ENCODE measurements around the gene BCAS3.
"Not testable (repeated sequence)": the region's sequence is repeated elsewhere in the genome, so short reads cannot be mapped to it uniquely, and the experiment has no call there.

Gene BCAS3

DNA sequence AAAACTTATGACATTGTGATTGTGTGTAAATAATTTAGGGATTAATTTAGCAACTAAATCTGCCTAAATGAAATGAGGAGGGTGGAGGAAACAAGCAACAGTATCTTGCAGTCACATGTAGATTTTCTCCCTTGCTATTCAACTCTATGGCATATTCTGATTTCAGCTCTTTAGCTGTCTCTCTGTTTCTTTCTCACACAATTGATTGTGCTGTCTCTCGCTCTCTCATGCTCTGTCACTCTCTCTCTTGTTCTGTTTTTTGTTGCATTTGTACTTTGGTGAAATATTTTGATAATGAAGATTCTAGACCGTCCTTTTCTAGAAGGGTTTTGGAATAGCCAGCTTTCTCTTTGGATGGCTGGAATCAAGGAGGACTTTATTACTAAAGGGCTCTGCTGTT, 70.6 kb downstream of the BCAS3 start:
- DNase-seq = no peak

GRCh38 chr17:60749050-60749449, 71.4 kb downstream of the BCAS3 start:
- DNase-seq = no peak

DNA sequence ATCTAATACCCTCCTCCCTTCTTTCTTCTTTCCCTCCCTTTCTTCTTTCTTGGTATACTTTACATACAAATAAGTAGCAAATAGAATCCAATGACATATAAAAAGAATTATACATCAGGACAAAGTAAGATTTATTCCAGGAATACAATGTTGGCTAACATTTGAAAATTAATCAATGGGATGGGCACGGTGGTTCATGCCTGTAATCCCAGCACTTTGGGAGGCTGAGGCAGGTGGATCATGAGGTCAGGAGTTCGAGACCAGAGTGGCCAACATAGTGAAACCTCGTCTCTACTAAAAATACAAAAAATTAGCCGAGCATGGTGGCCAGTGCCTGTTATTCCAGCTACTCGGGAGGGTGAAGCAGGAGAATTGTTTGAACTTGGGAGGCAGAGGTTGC, 72.1 kb downstream of the BCAS3 start:
- no peak for DNase-seq

- DNase-seq = no peak
Observed at GRCh38 chr17:60750640-60751039, 73.0 kb downstream of the BCAS3 start.

DNA sequence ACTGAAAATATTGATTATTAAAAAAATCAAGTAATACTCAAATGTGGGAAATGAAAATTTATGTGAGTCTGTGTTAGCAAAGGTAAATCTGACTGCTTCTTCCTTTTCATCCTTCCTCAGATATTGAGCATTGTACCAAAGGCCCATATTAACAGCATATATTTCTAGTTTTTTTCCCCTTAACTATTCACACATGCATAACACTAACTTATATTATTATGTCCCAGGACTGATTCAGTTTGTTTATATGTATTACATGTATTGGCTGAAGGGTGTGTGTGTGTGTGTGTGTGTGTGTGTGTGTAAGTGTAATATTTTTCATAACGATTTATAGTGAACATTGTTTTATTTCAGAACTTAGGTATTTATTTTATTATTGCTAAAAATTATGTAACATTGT, 74.2 kb downstream of the BCAS3 start:
- DNase-seq = no peak

DNA sequence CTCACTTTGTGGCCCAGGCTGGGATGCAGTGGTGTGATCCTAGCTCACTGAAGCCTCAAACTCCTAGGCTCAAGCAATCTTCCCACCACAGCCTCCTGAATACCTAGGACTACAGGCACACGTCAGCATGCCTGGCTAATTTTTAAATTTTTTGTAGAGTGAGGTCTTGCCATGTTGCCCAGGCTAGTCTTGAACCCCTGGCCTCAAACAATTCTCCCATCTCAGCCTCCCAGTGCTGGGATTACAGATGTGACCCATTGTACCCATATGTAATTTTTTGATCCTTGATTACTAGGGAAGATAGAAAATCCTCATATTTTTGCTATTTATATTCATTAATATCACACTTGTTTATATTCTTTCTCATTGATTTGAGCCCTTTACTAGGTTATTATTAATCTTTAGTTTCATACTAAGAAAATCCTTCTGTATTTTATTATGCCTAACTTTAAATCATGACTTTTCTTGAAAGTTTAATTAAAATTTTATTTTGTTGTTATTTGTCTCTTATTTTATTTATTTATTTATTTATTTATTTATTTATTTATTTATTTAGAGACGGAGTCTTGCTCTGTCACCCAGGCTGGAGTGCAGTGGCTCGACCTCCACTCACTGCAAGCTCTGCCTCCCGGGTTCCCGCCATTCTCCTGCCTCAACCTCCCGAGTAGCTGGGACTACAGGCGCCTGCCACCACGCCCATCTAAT, 75.4 kb downstream of the BCAS3 start:
- no peak for DNase-seq

DNA sequence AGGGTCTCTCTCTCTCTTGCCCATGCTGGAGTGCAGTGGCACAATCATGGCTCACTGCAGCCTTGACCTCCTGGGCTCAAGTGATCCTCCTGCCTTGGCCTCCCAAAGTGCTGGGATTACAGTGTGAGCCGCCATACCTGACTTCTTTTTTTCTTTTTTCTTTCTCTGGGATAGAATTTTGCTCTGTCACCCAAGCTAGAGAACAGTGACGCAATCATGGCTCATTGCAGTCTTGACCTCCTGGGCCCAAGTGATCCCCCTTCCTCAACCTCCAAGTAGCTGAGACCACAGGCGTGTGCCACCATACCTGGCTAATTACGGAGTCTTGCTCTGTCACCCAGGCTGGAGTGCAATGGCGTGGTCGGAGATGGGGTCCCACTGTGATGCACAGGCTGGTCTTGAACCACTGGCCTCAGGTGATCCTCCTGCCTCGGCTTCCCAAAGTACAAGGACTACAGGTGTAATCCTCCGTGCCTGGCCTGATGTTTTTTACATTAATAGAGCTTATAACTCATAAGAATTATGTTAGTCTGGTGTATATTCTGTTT, 76.5 kb downstream of the BCAS3 start:
- DNase-seq = no peak

GRCh38 chr17:60756798-60757197, 79.1 kb downstream of the BCAS3 start:
- not testable (repeated sequence) for DNase-seq

- DNase-seq = no peak
Observed at GRCh38 chr17:60757437-60757836, 79.8 kb downstream of the BCAS3 start.

DNA sequence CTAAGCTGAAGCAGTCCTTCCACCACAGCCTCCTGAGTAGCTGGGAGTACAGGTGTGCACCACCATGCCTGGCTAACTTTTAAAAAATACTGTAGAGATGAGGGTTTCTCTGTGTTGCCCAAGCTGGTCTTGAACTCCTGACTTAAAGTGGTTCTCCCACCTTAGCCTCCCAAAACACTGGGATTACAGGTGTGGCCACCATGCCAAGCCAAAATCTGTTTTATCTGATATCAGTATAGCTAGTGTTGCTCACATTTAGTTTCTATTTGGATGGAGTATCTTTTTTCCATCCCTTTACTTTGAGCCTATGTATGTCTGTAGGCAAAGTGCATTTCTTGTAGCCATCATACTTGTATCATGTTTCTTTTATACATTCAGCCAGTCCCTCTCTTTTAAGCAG, 82.1 kb downstream of the BCAS3 start:
- no peak for DNase-seq

DNA sequence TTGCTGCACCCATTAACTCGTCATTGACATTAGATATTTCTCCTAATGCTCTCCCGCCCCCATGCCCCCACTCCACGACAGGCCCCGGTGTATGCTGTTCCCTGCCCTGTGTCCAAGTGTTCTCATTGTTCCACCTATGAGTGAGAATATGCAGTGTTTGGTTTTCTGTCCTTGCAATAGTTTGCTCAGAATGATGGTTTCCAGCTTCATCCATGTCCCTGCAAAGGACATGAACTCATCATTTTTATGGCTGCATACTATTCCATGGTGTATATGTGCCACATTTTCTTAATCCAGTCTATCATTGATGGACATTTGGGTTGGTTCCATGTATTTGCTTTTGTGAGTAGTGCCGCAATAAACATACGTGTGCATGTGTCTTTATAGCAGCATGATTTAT, 83.7 kb downstream of the BCAS3 start:
- DNase-seq = not testable (repeated sequence)

- DNase-seq = no peak
Observed at GRCh38 chr17:60766778-60767190, 89.1 kb downstream of the BCAS3 start.

DNA sequence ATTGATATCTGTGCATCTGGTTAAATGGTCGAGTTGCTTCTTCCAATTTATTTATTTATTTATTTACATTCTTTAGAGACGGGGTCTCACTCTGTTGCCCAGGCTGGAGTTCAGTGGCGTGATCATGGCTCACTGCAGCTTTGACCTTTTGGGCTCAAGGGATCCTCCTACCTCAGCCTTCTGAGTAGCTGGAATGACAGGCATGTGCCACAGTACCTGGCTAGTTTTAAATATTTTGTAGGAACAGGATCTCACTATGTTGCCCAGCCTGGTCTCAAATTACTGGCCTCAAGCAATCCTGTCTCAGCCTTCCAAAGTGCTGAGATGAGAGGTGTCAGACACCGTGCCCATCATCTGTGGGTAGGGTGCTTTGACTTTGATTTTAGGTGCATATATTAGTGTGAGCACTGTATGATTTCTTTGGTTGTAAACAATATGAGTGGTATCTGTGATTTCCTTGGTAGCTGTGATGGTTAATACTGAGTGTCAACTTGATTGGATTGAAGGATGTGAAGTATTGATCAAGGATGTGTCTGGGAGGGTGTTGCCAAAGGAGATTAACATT, 90.2 kb downstream of the BCAS3 start:
- DNase-seq = no peak

- DNase-seq = no peak
Observed at GRCh38 chr17:60769327-60769726, 91.7 kb downstream of the BCAS3 start.

GRCh38 chr17:60770946-60771422, 93.3 kb downstream of the BCAS3 start:
- no peak for DNase-seq

- DNase-seq = not testable (repeated sequence)
Observed at GRCh38 chr17:60771621-60772020, 94.0 kb downstream of the BCAS3 start.

GRCh38 chr17:60773552-60773951, 95.9 kb downstream of the BCAS3 start:
- DNase-seq = no peak

GRCh38 chr17:60781880-60782412, 104.3 kb downstream of the BCAS3 start:
- no peak for DNase-seq

GRCh38 chr17:60782742-60783141, 105.1 kb downstream of the BCAS3 start:
- DNase-seq = no peak

GRCh38 chr17:60790205-60790604, 112.6 kb downstream of the BCAS3 start:
- no peak for DNase-seq

DNA sequence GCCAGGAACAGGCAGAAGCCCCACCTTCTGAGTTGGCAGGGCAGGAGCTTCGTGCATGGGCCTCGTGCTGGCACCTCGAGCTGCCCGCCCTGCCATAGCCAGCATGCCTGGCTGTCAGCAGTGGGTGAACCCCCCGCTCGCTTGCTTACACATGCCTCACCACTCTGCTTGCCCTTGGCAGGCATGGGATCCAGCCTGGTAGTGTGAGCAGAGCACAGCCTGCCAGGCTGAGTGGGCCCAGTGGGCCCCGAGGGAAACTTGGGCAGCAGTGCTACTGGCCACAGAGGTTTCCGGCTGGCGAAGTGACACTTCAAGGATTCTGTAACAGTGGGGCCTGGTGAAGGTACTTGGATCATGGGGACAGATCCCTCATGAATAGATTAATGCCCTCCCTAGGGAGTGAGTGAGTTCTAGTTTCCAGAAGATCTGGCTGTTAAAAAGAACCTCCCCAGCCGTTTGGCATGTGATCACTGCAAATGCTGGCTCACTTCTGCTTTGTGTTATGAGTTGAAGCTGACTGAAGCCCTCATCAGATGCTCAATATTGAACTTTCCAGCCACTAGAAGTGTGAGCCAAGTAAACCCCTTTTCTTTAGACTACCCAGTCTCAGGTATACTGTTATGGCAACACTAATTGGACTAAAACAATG, 114.7 kb downstream of the BCAS3 start:
- no peak for DNase-seq

DNA sequence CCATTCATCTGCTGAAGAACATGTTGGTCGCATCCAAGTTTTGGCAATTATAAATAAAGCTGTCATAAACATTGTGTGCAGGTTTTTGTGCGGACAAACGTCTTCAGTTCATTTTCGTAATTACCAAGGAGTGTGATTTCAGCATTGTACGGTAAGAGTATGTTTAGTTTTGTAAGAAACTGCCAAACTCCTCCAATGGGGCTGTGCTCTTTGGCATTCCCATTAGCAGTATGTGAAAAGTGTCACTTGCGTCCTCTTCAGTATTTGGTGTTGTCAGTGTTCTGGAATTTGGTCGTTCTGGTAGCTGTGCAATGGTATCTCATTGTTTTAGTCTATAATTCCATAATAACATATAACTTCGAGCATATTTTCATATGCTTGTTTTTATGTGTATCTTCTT, 120.9 kb downstream of the BCAS3 start:
- no peak for DNase-seq

DNA sequence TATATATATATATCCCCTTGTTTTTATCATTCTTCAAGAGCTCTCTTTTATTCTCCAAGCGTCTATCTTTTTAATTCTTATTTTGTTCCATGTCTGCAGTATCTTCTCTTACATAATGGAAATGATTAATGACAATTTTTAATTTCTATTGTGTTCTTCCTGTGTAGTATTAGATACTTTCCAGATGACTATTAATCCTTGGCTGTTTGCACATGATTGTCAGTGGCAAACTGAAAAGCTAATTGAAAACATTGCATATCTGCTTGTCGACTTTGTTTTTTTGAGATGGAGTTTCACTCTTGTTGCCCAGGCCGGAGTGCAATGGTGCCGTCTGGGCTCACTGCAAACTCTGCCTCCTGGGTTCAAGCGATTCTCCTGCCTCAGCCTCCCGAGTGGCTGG, 124.7 kb downstream of the BCAS3 start:
- DNase-seq = no peak

DNA sequence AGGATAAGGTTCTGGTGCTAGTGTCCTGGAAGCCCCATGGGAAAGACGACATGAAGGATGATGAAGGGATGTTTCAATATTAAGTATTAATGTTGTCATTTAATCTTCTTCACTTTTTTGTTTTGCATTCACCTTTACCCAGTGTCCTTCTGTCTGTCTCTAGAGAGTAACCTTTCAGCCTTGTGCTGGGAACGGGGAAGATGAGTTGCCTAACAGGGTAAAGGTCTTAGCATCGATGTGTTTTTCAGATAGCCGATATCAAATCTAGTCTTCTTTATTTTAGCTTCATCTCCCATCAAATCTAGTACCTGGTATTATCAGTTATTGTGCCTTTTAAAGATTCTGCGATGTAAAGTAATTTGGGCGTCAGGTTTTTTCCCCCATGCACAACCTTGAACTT, 125.4 kb downstream of the BCAS3 start:
- DNase-seq = no peak

All from stimulated activated CD4-positive, alpha-beta T cell treated with anti-CD3 and anti-CD28 coated beads, Interleukin-2, amount 100 ng/mL, for 24 hours (primary cell).